K562 (cell line): ENCODE data around the gene ATXN10.

ENCODE experiments used
- ELF1 ChIP-seq: fragments of 200-800 bp; sonication (Bioruptor generic); IDR thresholded peaks from 2 replicates; pipeline ENCODE4 v1.6.1; 2016; ENCODE audit warnings: missing genetic modification characterization, missing compliant biosample characterization
- EZH2 ChIP-seq: IDR thresholded peaks from 2 replicates; pipeline ENCODE4 v1.6.1; 2012; ENCODE audit warnings: low read depth, mild to moderate bottlenecking, inconsistent platforms, low read length, borderline replicate concordance
- HMG20A ChIP-seq: fragments of 450-650 bp; formaldehyde crosslinking; conservative IDR thresholded peaks from 2 replicates; pipeline ENCODE4 v1.4.0; 2020; ENCODE audit warnings: mild to moderate bottlenecking, mixed read lengths
- PHF21A ChIP-seq: fragments of 450-650 bp; IDR thresholded peaks from 2 replicates; pipeline ENCODE4 v1.6.1; 2017; ENCODE audit warnings: low read depth, borderline replicate concordance
- TBL1XR1 ChIP-seq, 2 experiments: IDR thresholded peaks; 2 replicates each; pipeline ENCODE4 v1.6.1; 2012; ENCODE audit warnings: improper control_type of control experiment in 2 of 2, low read length in 2 of 2, mild to moderate bottlenecking in 1 of 2
- ZNF184 ChIP-seq: sonication (generic); formaldehyde crosslinking; IDR thresholded peaks from 2 replicates; pipeline ENCODE4 v1.5.0; 2020; ENCODE audit warnings: missing genetic modification reagents
- TF ChIP-seq, protein P1 (sequence below), 3 experiments: IDR thresholded peaks in 2 of 3; conservative IDR thresholded peaks in 1 of 3; 2 replicates each; pipeline ENCODE4 v1.5.1; 2011 to 2012; ENCODE audit warnings: low read length in 3 of 3, mild to moderate bottlenecking in 3 of 3, control low read depth in 2 of 3, improper control_type of control experiment in 1 of 3, inconsistent platforms in 1 of 3, low read depth in 1 of 3, mixed read lengths in 1 of 3, moderate library complexity in 1 of 3; ENCODE audit not compliant: insufficient read depth in 2 of 3

DNA sequence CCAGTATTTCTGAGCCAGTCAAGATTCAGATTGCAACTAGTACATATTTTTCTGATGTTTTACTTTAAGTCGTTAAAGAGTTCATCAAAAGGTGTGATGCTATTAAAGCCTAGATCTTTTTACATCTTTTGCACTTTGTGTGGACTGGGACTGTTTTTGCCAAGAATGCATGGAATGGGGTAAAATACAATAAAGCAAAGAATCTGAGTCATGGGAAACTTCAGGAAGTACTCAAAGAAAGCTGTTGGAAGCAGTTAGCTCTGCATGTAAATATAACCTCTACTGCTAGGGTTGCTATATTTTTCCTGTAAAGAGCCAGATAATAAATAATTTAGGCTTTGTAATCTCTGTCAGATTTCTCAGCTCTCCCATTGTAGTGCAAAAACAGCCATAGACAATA, 20.9 kb downstream of the ATXN10 start:
- TF ChIP-seq ELF1 (no peak), EZH2 (no peak), HMG20A (no peak), PHF21A (no peak), ZNF184 (no peak), TBL1XR1 (IDR thresholded peaks at IDR 0.05; ENCODE audit: low read length in 2 of 2) (no peak)
- TF ChIP-seq, protein P1, sequence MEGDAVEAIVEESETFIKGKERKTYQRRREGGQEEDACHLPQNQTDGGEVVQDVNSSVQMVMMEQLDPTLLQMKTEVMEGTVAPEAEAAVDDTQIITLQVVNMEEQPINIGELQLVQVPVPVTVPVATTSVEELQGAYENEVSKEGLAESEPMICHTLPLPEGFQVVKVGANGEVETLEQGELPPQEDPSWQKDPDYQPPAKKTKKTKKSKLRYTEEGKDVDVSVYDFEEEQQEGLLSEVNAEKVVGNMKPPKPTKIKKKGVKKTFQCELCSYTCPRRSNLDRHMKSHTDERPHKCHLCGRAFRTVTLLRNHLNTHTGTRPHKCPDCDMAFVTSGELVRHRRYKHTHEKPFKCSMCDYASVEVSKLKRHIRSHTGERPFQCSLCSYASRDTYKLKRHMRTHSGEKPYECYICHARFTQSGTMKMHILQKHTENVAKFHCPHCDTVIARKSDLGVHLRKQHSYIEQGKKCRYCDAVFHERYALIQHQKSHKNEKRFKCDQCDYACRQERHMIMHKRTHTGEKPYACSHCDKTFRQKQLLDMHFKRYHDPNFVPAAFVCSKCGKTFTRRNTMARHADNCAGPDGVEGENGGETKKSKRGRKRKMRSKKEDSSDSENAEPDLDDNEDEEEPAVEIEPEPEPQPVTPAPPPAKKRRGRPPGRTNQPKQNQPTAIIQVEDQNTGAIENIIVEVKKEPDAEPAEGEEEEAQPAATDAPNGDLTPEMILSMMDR (IDR thresholded peaks at IDR 0.05 in 2 of 3, conservative IDR thresholded peaks at IDR 0.05 in 1 of 3; ENCODE audit: insufficient read depth in 2 of 3, low read depth in 1 of 3, low read length in 3 of 3): no peak
